GM12892 (cell line): Measurements from ENCODE around the gene GOLGA7B.
A peak's percentile ranks its signal among the peaks of the same experiment; 100 is the strongest.

Experiments
- DNase-seq: peaks from one replicate; pipeline ENCODE4 v3.0.0; 2011; ENCODE audit not compliant: insufficient read length
- FAIRE-seq: peaks from 2 replicates; lab custom pipeline; 2011; peaks lifted over from hg19 to GRCh38; lab: Jason Lieb, UNC
- POLR2A ChIP-seq: IDR thresholded peaks from 2 replicates; pipeline ENCODE4 v1.6.1; 2011; ENCODE audit warnings: low read depth, low read length, control low read depth
- POLR2AphosphoS5 ChIP-seq: IDR thresholded peaks from 2 replicates; pipeline ENCODE4 v1.6.1; 2011; ENCODE audit warnings: low read depth, low read length, control low read depth
- TAF1 ChIP-seq: IDR thresholded peaks from 2 replicates; pipeline ENCODE4 v1.6.1; 2011; ENCODE audit warnings: low read depth, mild to moderate bottlenecking, control low read depth, low read length, borderline replicate concordance

The GOLGA7B gene

DNA sequence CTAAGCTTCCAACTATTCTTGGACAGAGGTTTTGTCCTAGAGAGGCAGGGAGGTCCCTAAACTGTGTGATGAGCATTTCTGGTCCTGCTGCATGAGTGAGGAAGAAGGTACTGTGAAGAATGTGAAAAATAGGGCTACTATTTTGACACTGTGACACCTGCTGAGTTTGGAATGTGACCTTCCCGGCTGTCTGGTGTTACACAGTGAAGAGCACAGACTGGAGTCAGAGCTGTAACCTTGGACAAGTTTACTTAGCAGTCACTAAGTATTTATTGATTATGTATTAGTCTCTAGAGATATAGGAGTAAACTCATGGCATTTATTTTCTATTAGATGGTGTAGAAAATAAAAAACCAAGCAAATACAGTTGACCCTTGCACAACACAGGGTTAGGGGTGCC lies 12.3 kb downstream of the GOLGA7B start:
- TF ChIP-seq POLR2AphosphoS5 (no peak), TAF1 (no peak), POLR2A (no peak)
- no peak for DNase-seq
- no peak for FAIRE-seq

DNA sequence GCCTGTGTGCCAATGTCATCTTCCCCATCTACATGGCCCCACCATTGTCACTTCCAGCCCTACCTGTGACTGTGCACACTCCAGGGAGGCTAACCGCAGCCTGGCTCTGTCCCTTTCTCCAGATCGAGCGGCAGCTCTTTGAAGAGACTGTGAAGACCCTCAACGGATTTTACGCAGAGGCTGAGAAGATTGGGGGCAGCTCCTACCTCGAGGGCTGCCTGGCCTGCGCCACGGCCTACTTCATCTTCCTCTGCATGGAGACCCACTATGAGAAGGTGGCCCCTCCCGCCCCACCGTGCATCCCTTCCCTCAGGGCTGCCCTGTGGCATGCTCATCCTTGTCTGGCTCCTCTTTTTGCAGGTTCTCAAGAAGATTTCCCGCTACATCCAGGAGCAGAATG lies 14.2 kb downstream of the GOLGA7B start:
- no peak for FAIRE-seq
- TF ChIP-seq POLR2A, result no peak
- no peak for DNase-seq

DNA sequence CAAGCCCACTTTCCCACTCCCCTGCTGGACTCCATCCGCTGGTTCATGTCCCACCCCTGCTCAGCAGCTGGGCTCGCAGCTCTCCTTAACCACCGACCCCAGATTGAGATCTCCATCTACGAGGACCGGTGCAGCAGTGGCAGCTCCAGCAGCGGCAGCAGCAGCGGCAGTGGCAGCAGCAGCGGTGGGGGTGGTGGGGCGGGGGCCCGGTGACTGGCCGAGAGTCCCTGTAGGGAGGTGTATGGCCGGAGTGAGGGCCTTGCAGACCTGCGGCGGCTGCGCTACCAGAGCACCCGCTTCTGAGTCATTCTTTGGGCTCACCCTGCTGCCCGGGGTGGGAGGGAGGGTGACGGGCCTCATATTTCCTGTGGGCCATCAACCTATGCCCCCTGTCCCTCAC lies 15.8 kb downstream of the GOLGA7B start:
- DNase-seq (no peak), FAIRE-seq (no peak)
- no peak for TF ChIP-seq POLR2AphosphoS5
- TF ChIP-seq TAF1, result no peak

DNA sequence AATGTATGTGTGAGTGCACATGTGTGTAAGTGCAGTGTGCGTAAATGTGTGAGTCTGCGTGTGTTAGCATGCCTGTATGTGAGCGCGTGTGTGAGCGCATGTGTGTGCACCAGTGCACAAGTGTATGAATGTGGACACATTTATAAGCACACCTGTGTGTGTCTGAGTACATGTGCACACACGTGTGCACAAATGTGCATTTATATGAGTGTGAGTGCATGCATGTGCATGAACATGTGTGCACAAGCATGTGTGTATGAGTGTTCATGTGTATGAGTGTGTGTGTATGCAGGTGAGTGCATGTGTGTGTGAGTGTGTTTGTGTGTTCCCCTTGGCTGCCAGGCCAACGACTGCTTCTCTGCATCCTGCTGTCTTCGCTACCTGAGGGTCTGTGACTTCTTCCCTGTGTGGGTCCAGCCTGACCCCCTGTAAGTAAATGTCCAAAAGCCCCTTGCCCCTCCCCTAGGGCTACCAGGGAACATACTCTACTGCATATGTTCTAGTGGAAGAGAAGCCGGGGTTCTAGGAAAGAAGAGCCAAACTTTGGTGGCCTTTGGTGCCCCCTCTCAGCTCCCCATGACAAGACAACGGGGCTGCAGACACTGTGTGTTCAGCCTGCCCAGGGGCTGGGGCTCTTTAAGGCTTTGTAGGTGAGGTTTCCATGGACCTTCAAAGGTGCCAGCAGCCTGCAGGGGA lies 17.0 kb downstream of the GOLGA7B start:
- DNase-seq (no peak), FAIRE-seq (no peak)
- TF ChIP-seq POLR2A (no peak), POLR2AphosphoS5 (no peak), TAF1 (no peak)

DNA sequence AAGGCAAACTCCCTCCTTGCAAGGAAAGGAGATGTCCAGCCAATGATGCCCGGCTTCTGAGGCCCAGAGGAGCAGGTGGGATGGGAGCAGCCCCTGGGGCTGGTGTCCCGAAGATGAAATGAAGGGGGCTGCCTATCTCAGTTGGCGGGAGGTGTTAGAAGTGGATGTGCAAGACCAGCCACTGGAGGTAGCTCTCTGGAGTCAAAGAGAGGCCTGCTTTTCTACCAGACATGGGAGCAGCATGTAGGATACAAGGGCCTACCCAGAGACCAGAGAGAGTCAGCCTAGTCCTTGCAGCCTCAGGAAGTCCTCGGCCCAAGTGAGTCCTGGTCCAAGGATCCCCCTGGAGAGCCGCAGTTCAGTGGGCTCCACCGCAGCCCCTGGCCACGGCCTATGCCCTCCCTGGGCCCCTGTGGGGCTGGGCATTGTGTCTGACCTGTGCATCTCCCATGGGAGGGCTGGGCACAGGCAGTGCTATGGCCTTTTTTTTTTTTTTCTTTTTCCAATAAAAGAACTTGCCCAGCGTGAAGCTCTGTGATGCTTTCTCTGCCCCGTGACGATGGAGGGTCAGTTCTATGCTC lies 17.7 kb downstream of the GOLGA7B start:
- DNase-seq, result no peak
- no peak for FAIRE-seq
- TF ChIP-seq POLR2AphosphoS5 (no peak), TAF1 (no peak), POLR2A (no peak)

DNA sequence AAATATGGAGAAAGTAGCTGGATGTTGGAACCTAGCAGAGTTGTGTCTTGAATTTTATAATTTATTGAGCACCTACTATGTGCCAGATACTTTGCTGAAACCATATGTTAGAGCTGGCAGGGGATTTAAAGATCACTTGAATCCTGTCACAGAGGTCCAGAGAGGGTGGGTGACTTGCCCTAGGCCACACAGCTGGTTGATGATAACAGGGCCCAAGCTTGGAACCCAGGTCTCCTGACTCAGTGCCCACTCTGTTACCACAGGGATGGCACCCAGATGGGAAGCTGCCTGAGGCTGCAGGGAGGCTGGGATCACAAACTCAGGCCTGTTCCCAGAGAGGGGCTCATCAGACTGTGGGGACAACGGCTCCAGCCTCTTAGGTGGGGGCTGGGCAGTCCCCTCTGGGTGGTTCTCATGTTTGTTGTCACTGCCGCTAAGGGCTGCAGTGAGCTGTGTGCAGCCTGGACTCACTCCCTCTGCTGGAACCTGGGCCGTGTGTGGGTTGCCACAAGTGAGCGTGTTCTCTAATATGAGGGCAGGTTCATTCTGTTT lies 18.6 kb downstream of the GOLGA7B start:
- no peak for TF ChIP-seq TAF1
- no peak for TF ChIP-seq POLR2AphosphoS5
- no peak for FAIRE-seq
- DNase-seq, result no peak

DNA sequence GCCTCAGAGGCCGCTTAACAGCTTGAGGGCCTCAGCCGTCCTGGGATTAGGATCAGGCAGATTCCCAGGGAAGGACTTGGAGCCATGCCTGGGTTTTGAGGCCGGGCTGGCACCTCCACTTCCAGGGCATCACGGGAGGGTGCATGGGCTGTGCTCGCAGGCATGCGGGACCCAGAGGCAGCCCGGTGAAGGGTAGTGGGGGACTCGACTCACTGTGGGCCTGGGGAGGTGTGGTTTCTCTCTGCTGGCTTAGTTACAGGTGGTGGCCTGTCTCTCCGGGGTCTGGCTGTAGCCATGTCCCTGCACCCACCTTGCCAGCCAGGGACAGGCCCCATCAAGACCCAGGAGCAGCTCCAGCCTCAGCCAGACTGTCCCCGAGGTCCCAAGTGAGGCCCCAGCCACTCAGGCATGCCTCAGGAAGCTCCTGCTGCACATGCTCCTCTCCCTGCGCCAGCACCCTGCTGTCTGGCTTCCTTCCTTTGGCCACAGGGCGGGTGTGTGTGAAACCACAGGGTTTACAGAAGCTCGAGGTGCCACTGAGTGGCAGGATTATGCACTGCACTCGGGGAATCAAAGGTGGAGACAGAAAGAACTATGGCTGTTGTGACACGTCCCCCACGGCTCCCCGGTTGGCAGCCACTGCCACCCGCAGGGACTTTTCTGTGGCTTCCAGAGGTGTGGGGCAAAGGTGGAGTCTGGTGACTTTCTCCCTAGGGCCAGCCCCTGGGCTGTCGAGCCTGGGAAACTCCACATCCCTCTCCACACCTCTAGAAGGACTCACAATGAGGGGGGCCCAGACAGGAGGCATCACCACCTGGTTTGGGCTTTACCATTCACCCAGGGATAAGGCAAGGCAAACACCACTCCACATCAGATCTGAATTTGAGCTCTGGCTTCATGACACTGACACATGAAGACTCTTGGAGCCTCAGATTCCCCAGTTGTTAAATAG lies 19.7 kb downstream of the GOLGA7B start:
- TF ChIP-seq POLR2AphosphoS5, result no peak
- TF ChIP-seq TAF1, result no peak
- TF ChIP-seq POLR2A, result no peak
- peak; percentile 60 for DNase-seq
- FAIRE-seq, result peak; percentile 46

DNA sequence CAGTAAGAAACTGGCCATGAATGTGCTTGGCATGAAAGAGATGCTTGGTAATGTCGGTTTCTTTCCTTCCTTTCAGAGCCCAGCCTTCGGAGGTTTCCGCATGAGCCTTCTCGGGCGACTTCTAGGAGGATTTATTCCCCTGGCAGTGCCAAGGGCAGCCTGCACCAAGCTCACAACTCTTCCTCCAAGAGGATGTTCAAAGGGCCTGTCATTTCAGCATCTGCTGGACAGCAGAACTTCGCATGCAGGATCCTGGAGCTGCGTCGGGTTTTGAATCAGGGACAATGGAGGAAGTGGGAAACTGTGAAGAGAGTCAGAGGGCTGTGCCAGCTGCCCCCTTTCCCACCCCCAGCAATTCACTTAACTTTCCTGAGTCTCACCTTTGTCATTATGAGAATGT lies 21.3 kb downstream of the GOLGA7B start:
- FAIRE-seq (no peak), DNase-seq (no peak)
- TF ChIP-seq POLR2A, result no peak
- no peak for TF ChIP-seq POLR2AphosphoS5
- TF ChIP-seq TAF1, result no peak

DNA sequence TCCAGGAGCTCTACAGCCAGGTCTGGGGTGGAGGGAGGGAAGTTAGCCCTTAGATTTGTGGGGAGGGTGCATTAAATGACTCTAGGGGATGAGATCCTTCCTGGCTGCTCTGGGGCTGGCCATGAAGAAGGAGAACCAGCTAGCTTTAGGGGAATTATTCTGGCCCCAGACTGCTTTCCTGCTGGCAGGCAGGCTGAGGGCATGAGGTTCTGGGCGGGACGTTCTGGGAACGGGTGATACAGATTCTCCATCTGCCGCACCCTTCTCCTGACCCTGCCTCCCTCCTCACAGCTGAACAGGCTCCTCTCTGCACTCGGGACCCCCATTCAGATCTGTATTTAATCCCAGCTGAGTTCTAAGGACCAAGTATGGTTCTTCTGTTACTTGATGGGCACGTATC lies 23.9 kb downstream of the GOLGA7B start:
- DNase-seq, result no peak
- TF ChIP-seq POLR2AphosphoS5 (no peak), POLR2A (no peak), TAF1 (no peak)
- FAIRE-seq, result no peak

DNA sequence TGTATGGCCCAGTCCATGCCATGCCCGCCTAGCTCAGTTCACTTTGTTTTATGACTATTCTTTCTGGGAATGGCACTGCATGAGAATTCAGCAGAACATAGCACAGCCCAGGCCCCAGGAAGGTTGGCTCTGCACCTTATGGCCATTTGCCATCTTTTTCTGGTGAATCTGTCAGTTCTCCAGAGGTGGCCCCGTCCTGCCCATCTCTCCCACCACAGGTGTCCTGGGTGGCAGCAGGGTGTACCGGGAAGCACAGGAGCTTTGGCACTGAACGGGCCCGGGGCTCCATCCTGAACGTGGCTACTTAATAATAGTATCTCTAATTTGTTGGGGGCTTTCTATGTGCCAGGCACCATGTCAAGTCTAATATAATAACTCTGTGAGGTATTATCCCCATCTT lies 24.7 kb downstream of the GOLGA7B start:
- FAIRE-seq (no peak), DNase-seq (no peak)
- TF ChIP-seq POLR2A (no peak), TAF1 (no peak), POLR2AphosphoS5 (no peak)

DNA sequence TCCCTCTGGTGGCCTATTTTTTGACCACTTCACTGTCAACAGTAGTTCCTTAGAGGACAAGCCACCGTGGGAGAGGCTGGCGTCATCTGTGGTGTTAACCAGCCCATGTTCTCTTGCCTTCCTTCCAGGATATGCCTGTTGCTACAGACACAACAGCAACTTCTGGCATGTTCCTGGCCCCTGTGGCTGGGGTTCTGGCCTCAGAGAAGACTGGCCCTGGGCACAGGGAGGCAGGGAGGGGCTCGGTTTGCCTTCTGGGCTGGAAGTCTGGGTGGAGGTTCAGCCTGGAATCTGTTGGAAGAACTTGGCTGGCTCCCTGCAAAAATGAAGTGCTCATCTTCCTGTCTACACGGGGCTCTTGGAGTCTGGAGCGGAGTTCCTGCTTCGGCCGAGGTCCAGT lies 25.7 kb downstream of the GOLGA7B start:
- TF ChIP-seq TAF1 (no peak), POLR2A (no peak), POLR2AphosphoS5 (no peak)
- DNase-seq (no peak), FAIRE-seq (no peak)

DNA sequence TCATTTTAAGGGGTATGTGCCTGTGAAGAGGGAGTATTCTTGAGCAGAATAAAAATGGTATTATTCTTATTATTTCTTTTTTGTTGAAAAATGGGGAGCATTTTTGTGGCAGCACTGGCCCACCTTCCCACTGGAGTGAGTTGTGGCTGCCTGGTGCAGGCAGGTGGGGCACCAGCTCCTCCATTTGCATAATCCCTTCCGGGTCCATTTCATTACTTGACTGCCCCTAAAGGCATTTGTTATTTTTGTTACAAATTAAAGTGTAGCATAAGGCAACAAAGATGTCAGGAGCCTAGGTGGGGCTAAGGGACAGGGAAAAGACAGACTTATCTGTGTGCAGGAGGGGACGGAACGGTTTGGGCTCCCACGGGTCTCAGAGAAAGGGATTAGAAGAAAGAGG lies 26.8 kb downstream of the GOLGA7B start:
- FAIRE-seq (no peak), DNase-seq (no peak)
- TF ChIP-seq POLR2A (no peak), POLR2AphosphoS5 (no peak), TAF1 (no peak)
